Uterus (tissue), 4 donors: ENCODE measurements around the gene SLC44A1. TPM values are rescaled to one million over a fixed set of nuclear protein-coding genes. Genes with fewer than 3 reads are reported as not detected.
"Not testable (repeated sequence)": the region's sequence is repeated elsewhere in the genome, so short reads cannot be mapped to it uniquely, and the experiment has no call there.

Experiments
- DNase-seq, 2 donors: peaks; one replicate each; pipeline ENCODE4 v3.0.0-alpha.2; 2019 to 2020
- H3K27ac ChIP-seq, 2 donors: fragments of 200-600 bp; sonication (generic); 1 replicate in 1 of 2; 2 replicates in 1 of 2; pipeline ENCODE4 v1.5.1; 2016 to 2018
- H3K27me3 ChIP-seq, 2 donors: fragments of 200-600 bp; sonication (generic); one replicate each; pipeline ENCODE4 v1.5.1; 2018 to 2019; ENCODE audit warnings: control low read depth in 1 of 2
- H3K36me3 ChIP-seq, 2 donors: fragments of 200-600 bp; sonication (generic); one replicate each; pipeline ENCODE4 v1.5.1; 2019; ENCODE audit warnings: control low read depth in 1 of 2
- H3K4me1 ChIP-seq, 2 donors: fragments of 200-600 bp; sonication (generic); one replicate each; pipeline ENCODE4 v1.5.1; 2018 to 2019; ENCODE audit warnings: control low read depth in 1 of 2
- H3K4me3 ChIP-seq, 2 donors: fragments of 200-600 bp; sonication (generic); 1 replicate in 1 of 2; 2 replicates in 1 of 2; pipeline ENCODE4 v1.5.1; 2018 to 2019; ENCODE audit warnings: mild to moderate bottlenecking in 1 of 2
- H3K9me3 ChIP-seq, 2 donors: fragments of 200-600 bp; sonication (generic); one replicate each; pipeline ENCODE4 v1.5.1; 2019; ENCODE audit warnings: control low read depth in 1 of 2
- CTCF ChIP-seq, 4 experiments: fragments of 200-600 bp in 2 of 4; fragments of 450-650 bp in 2 of 4; sonication (generic) in 2 of 4; IDR thresholded peaks; one replicate each; pipeline ENCODE4 v1.5.1; 2016 to 2019; ENCODE audit warnings: antibody characterized with exemption in 4 of 4, mild to moderate bottlenecking in 2 of 4, moderate library complexity in 1 of 4
- POLR2A ChIP-seq, 2 donors: fragments of 450-650 bp; IDR thresholded peaks; one replicate each; pipeline ENCODE4 v1.6.1; 2016; ENCODE audit warnings: antibody characterized with exemption in 2 of 2, mild to moderate bottlenecking in 1 of 2, moderate library complexity in 1 of 2
- intact Hi-C: fragments of 100-400 bp; cut with DNase I; formaldehyde crosslinking; loops from one replicate; pipeline ENCODE4 v1.15.1; 2023; ENCODE audit warnings: low total_unique reads
- total RNA-seq, 4 donors: library from RNA; depleted of rRNA in 3 of 4; stranded (reverse); fragments of >200 nt in 3 of 4; gene quantifications; one replicate each; pipeline versions ENCODE4 v1.1.0 to v1.2.4, GENCODE V29; 2014 to 2023
- donor health status: DM: yes; HTN: yes; CAD: no.

Gene SLC44A1
- total RNA-seq, 4 donors from 2014 or later = 58.2 to 75.0 (median 63.0) TPM

DNA sequence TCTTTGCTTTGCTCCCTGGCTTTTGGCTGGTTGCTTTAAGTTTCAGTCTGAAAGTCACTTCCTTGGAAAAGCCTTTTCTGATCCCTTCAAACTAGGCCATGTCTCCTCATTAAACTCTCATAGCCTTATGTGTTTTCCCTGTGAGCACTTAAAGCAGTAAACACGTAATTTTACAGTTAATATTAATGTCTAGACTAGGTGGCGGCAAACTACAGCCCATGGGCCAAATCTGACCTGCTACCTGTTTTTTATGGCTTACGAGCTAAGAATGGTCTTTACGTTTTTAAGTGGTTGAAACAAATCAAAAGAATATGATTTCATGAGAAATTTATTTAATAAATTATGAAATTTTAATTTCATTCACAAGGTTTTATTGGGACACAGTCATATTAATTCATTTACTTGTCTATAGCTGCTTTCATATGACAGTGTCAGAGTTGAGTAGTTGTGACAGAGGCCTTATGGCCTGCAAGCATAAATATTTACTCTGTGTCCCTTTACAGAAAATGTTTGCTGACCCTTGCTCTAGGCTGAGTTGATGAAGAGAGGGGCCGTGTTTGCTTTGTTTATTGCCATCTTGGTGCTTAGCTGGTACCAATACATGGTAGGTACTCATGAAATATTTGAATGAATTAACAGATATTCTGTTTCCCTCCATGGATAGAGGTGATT lies 7.4 kb downstream of the SLC44A1 start:
- H3K27me3 ChIP-seq = no peaks in the 10 kb centered on the region
- no peak overlapping the region for H3K27ac ChIP-seq
- DNase-seq = no peak
- H3K36me3 ChIP-seq = no peaks in the 10 kb centered on the region
- peaks cover 0 to 3% of the 10 kb centered on the region in 2 donors for H3K4me1 ChIP-seq
- no peak overlapping the region for H3K4me3 ChIP-seq
- no peak for TF ChIP-seq CTCF (IDR thresholded peaks at IDR 0.05)
- TF ChIP-seq POLR2A (IDR thresholded peaks at IDR 0.05) = no peak
- intact Hi-C loops = no loop called here
- H3K9me3 ChIP-seq = no peaks in the 10 kb centered on the region

- Histone ChIP-seq H3K4me1 (peaks cover 0 to 3% of the 10 kb centered on the region in 2 donors), H3K9me3 (no peaks in the 10 kb centered on the region), H3K4me3 (no peak overlapping the region), H3K27me3 (no peaks in the 10 kb centered on the region), H3K27ac (no peak overlapping the region), H3K36me3 (no peaks in the 10 kb centered on the region)
- DNase-seq = no peak
- intact Hi-C loops = no loop called here
- TF ChIP-seq POLR2A (IDR thresholded peaks at IDR 0.05) = no peak
- no peak for TF ChIP-seq CTCF (IDR thresholded peaks at IDR 0.05)
These were observed 7.9 kb downstream of the SLC44A1 start for GRCh38 chr9:105252405-105252756.

DNA sequence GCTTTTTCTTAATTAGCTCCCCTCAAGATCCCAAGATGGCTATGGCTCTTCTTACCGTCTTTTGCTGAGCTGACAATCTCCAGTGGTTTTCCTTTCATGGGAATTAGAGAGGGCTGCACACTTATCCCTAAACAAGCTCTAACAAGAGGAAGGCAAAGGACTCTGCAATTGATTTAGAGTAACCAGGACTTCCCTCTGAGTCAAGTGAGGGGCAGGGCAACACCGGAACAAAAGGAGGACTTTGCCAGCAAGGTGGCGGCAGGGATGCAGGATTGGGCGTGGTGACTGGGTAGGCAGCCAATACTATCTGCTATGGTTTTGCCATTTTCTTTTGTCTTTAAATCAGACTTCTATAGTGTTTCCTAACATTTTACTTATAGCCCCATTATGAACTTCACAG lies 9.8 kb downstream of the SLC44A1 start:
- Histone ChIP-seq H3K9me3 (no peaks in the 10 kb centered on the region), H3K27ac (no peak overlapping the region), H3K4me3 (no peak overlapping the region), H3K36me3 (no peaks in the 10 kb centered on the region), H3K4me1 (no peaks in the 10 kb centered on the region), H3K27me3 (no peaks in the 10 kb centered on the region)
- intact Hi-C loops = no loop called here
- TF ChIP-seq POLR2A (IDR thresholded peaks at IDR 0.05) (no peak), CTCF (IDR thresholded peaks at IDR 0.05) (no peak)
- DNase-seq = no peak

DNA sequence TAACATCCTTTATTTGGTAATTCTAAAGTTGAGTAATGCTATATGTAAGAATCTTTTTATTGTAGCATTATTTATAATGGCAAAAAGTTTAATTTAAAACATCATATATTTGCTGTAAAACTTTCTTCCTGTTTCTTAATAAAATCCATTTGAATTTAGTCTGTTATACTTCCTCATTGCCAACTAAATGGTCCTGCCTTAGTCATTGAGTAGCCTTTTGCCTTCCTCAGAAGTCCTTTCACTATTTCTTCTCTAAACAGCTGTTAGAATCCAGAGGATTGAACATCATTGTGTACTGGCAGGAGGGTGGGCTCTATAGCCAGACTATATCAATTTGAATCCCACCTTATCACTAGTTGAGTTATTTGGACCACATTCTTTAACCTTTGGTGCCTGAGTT lies 11.0 kb downstream of the SLC44A1 start:
- Histone ChIP-seq H3K27me3 (no peaks in the 10 kb centered on the region), H3K9me3 (no peaks in the 10 kb centered on the region), H3K36me3 (no peaks in the 10 kb centered on the region), H3K27ac (no peak overlapping the region), H3K4me1 (no peaks in the 10 kb centered on the region), H3K4me3 (no peak overlapping the region)
- DNase-seq = no peak
- no peak for TF ChIP-seq POLR2A (IDR thresholded peaks at IDR 0.05)
- no peak for TF ChIP-seq CTCF (IDR thresholded peaks at IDR 0.05)
- intact Hi-C loops = no loop called here

DNA sequence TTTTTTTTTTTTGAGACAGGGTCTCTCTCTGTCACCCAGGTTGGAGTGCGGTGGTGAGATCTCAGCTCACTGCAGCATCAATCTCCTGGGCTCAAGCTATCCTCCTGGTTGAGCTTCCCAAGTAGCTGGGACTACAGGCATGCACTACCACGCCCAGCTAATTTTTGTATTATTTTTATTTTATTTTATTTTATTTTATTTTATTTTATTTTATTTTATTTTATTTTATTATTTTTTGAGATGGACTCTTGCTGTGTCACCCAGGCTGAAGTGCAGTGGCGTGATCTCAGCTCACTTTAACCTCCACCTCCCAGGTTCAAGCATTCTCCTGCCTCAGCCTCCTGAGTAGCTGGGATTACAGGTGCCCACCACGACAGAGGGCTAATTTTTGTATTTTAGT lies 12.1 kb downstream of the SLC44A1 start:
- H3K9me3 ChIP-seq, H3K4me1 ChIP-seq, DNase-seq, H3K4me3 ChIP-seq, intact Hi-C loops, H3K27ac ChIP-seq, H3K36me3 ChIP-seq, H3K27me3 ChIP-seq: not testable (repeated sequence)

DNA sequence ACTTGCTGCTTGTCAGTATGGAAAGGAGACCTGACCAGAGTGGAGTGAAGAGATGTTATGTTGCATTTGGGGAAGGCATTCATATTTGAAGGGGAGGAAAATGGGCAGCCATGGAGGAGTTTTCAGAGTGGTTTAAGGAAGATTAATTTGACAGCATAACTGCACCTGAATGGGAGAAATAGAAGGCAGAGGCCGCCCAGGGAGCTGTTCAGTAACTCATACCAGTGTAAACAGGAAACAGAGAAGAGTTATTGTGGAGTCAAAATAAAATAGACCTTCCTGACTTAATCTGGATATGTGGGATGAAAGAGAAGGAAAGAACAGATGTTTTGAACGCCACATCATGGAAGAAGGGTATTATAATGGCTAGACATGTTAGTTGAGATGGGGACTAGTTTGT lies 13.4 kb downstream of the SLC44A1 start:
- TF ChIP-seq POLR2A (IDR thresholded peaks at IDR 0.05) (no peak), CTCF (IDR thresholded peaks at IDR 0.05) (no peak)
- no peak for DNase-seq
- Histone ChIP-seq H3K4me3 (no peak overlapping the region), H3K27me3 (no peaks in the 10 kb centered on the region), H3K36me3 (no peaks in the 10 kb centered on the region), H3K4me1 (no peaks in the 10 kb centered on the region), H3K9me3 (no peaks in the 10 kb centered on the region), H3K27ac (no peak overlapping the region)
- intact Hi-C loops = no loop called here
